Measurements from ENCODE around the gene LUZP2.
"Not testable (repeated sequence)": the region's sequence is repeated elsewhere in the genome, so short reads cannot be mapped to it uniquely, and the experiment has no call there.

Gene LUZP2

GRCh38 chr11:24819863-24820434 is 323.1 kb downstream of the LUZP2 start:
- DNase-seq (ENCODE audit: low read depth in 2 of 2) = no peak

GRCh38 chr11:24820541-24820940 is 323.7 kb downstream of the LUZP2 start:
- no peak for DNase-seq (ENCODE audit: low read depth in 2 of 2)

GRCh38 chr11:24828938-24829605 is 332.2 kb downstream of the LUZP2 start:
- DNase-seq (ENCODE audit: low read depth in 2 of 2) = no peak

- DNase-seq (ENCODE audit: low read depth in 2 of 2) = no peak
These were observed 336.7 kb downstream of the LUZP2 start for GRCh38 chr11:24833573-24833972.

GRCh38 chr11:24837112-24837511 is 340.3 kb downstream of the LUZP2 start:
- DNase-seq (ENCODE audit: low read depth in 2 of 2) = no peak

- DNase-seq (ENCODE audit: low read depth in 2 of 2) = no peak
These were observed 345.5 kb downstream of the LUZP2 start for GRCh38 chr11:24842308-24842707.

- no peak for DNase-seq (ENCODE audit: low read depth in 2 of 2)
These were observed 347.6 kb downstream of the LUZP2 start for GRCh38 chr11:24844406-24844805.

- no peak for DNase-seq (ENCODE audit: low read depth in 2 of 2)
These were observed 352.0 kb downstream of the LUZP2 start for GRCh38 chr11:24848857-24849256.

- no peak for DNase-seq (ENCODE audit: low read depth in 2 of 2)
These were observed 359.1 kb downstream of the LUZP2 start for GRCh38 chr11:24855951-24856350.

- no peak for DNase-seq (ENCODE audit: low read depth in 2 of 2)
These were observed 363.0 kb downstream of the LUZP2 start for GRCh38 chr11:24859801-24860300.

GRCh38 chr11:24861440-24861839 is 364.6 kb downstream of the LUZP2 start:
- DNase-seq (ENCODE audit: low read depth in 2 of 2) = no peak

GRCh38 chr11:24866743-24867142 is 369.9 kb downstream of the LUZP2 start:
- no peak for DNase-seq (ENCODE audit: low read depth in 2 of 2)

GRCh38 chr11:24870048-24870447 is 373.2 kb downstream of the LUZP2 start:
- no peak for DNase-seq (ENCODE audit: low read depth in 2 of 2)

GRCh38 chr11:24872186-24872585 is 375.3 kb downstream of the LUZP2 start:
- DNase-seq (ENCODE audit: low read depth in 2 of 2) = no peak

- no peak for DNase-seq (ENCODE audit: low read depth in 2 of 2)
These were observed 375.9 kb downstream of the LUZP2 start for GRCh38 chr11:24872651-24873311.

GRCh38 chr11:24880962-24881361 is 384.1 kb downstream of the LUZP2 start:
- no peak for DNase-seq (ENCODE audit: low read depth in 2 of 2)

- no peak for DNase-seq (ENCODE audit: low read depth in 2 of 2)
These were observed 388.8 kb downstream of the LUZP2 start for GRCh38 chr11:24885580-24886173.

- no peak for DNase-seq (ENCODE audit: low read depth in 2 of 2)
These were observed 390.2 kb downstream of the LUZP2 start for GRCh38 chr11:24886880-24887619.

- DNase-seq (ENCODE audit: low read depth in 2 of 2) = no peak
These were observed 393.6 kb downstream of the LUZP2 start for GRCh38 chr11:24890426-24890825.

- DNase-seq (ENCODE audit: low read depth in 2 of 2) = not testable (repeated sequence)
These were observed 395.1 kb downstream of the LUZP2 start for GRCh38 chr11:24891845-24892492.

GRCh38 chr11:24896118-24896835 is 399.4 kb downstream of the LUZP2 start:
- DNase-seq (ENCODE audit: low read depth in 2 of 2) = no peak
